Gastroesophageal sphincter (tissue), 4 donors: ENCODE results near the gene PDE10A. TPM values are rescaled to one million over a fixed set of nuclear protein-coding genes. Genes with fewer than 3 reads are reported as not detected.

Source experiments
- ATAC-seq: fragments of 150-250 bp; one replicate; pipeline ENCODE4 v1.9.1; 2016; ENCODE audit warnings: mild to moderate bottlenecking, moderate library complexity
- H3K27ac ChIP-seq, 4 donors: fragments of 200-600 bp; sonication (generic) in 3 of 4; 1 replicate in 3 of 4; 2 replicates in 1 of 4; pipeline ENCODE4 v1.5.1; 2016 to 2019
- H3K27me3 ChIP-seq: fragments of 200-600 bp; sonication (generic); one replicate; pipeline ENCODE4 v1.5.1; 2019
- H3K36me3 ChIP-seq, 2 donors: fragments of 200-600 bp; sonication (generic); one replicate each; pipeline ENCODE4 v1.5.1; 2019; ENCODE audit warnings: control low read depth in 1 of 2
- H3K4me1 ChIP-seq, 3 donors: fragments of 200-600 bp; sonication (generic); 1 replicate in 2 of 3; 2 replicates in 1 of 3; pipeline ENCODE4 v1.5.1; 2016 to 2019; ENCODE audit warnings: control low read depth in 2 of 3
- H3K4me3 ChIP-seq, 2 donors: fragments of 200-600 bp; sonication (generic); one replicate each; pipeline ENCODE4 v1.5.1; 2019; ENCODE audit warnings: mild to moderate bottlenecking in 1 of 2, moderate library complexity in 1 of 2
- H3K9me3 ChIP-seq, 3 donors: fragments of 200-600 bp; sonication (generic); one replicate each; pipeline ENCODE4 v1.5.1; 2017 to 2019; ENCODE audit warnings: control low read depth in 2 of 3
- CTCF ChIP-seq, 4 experiments: fragments of 200-600 bp in 2 of 4; fragments of 450-650 bp in 2 of 4; sonication (generic) in 1 of 4; IDR thresholded peaks; one replicate each; pipeline ENCODE4 v1.5.1; 2017 to 2019; ENCODE audit warnings: antibody characterized with exemption in 4 of 4, mild to moderate bottlenecking in 2 of 4, moderate library complexity in 2 of 4
- EP300 ChIP-seq: sonication (generic); formaldehyde crosslinking; IDR thresholded peaks from one replicate; pipeline ENCODE4 v1.6.1; 2017; ENCODE audit warnings: antibody characterized with exemption, mild to moderate bottlenecking
- POLR2A ChIP-seq, 2 donors: fragments of 450-650 bp; IDR thresholded peaks; one replicate each; pipeline ENCODE4 v1.6.1; 2017; ENCODE audit warnings: antibody characterized with exemption in 2 of 2, mild to moderate bottlenecking in 2 of 2, moderate library complexity in 1 of 2
- POLR2AphosphoS5 ChIP-seq: sonication (generic); formaldehyde crosslinking; IDR thresholded peaks from one replicate; pipeline ENCODE4 v1.6.1; 2017; ENCODE audit warnings: antibody characterized with exemption
- WGBS, 2 donors: methylation state at CpG; one replicate each; pipeline ENCODE4 v1.1.5; 2018; ENCODE audit warnings: low coverage in 1 of 2; 5-methylcytosine and 5-hydroxymethylcytosine counted together
- total RNA-seq, 4 donors: library from RNA; depleted of rRNA; stranded (reverse); fragments of >200 nt; gene quantifications; one replicate each; pipeline ENCODE4 v1.1.0, GENCODE V29; 2016

PDE10A gene
- total RNA-seq, 4 donors from 2014 or later: 2.5 to 12.1 (median 4.0) TPM

GRCh38 chr6:165486183-165487137 is 176.6 kb downstream of the PDE10A start:
- TF ChIP-seq POLR2AphosphoS5: no peak
- no peak for TF ChIP-seq EP300
- TF ChIP-seq CTCF (IDR thresholded peaks at IDR 0.05): no peak
- no peak for TF ChIP-seq POLR2A (IDR thresholded peaks at IDR 0.05)
- no peak for ATAC-seq
- Histone ChIP-seq H3K9me3 (peaks cover 0 to 3% (median 0%) of the 10 kb centered on the region in 3 donors), H3K27ac (no peak overlapping the region), H3K36me3 (no peaks in the 10 kb centered on the region), H3K27me3 (no peaks in the 10 kb centered on the region), H3K4me1 (no peaks in the 10 kb centered on the region), H3K4me3 (no peak overlapping the region)
- WGBS, 2 donors: 62 to 70% methylated on average over 7 to 19 of the region's 22 CpGs

- TF ChIP-seq POLR2A (IDR thresholded peaks at IDR 0.05) (no peak), POLR2AphosphoS5 (no peak), CTCF (IDR thresholded peaks at IDR 0.05) (no peak), EP300 (no peak)
- no peak for ATAC-seq
- H3K27me3 ChIP-seq: no peaks in the 10 kb centered on the region
- H3K36me3 ChIP-seq: no peaks in the 10 kb centered on the region
- H3K9me3 ChIP-seq: no peaks in the 10 kb centered on the region
- WGBS, 2 donors: 33 to 81% methylated on average over 3 to 12 of the region's 13 CpGs
- H3K4me1 ChIP-seq: no peaks in the 10 kb centered on the region
- H3K4me3 ChIP-seq: no peak overlapping the region
- H3K27ac ChIP-seq: no peak overlapping the region
Measured at GRCh38 chr6:165484178-165484889, 178.7 kb downstream of the PDE10A start.

DNA sequence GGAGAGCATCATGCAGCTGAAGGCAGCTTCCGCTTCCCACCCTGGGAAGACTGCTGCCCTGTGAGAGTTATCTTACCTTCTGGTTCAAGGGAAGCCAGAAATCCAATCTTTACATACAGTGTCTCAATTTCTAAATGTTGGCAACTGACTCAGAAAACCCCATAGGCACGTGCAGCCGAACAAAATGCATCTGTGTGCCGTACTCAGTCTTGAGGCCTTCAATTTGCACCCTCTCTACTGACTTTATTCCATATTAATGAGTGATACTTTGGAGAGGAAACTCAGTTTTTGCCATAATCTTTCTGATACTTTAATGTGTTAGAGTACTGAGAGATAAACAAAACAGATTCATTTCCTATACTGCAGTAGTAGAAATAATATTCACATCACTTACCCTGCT is 181.1 kb downstream of the PDE10A start:
- Histone ChIP-seq H3K27ac (no peak overlapping the region), H3K27me3 (no peaks in the 10 kb centered on the region), H3K4me3 (no peak overlapping the region), H3K36me3 (no peaks in the 10 kb centered on the region), H3K4me1 (no peaks in the 10 kb centered on the region), H3K9me3 (no peaks in the 10 kb centered on the region)
- no peak for TF ChIP-seq CTCF (IDR thresholded peaks at IDR 0.05)
- no peak for TF ChIP-seq POLR2AphosphoS5
- no peak for TF ChIP-seq POLR2A (IDR thresholded peaks at IDR 0.05)
- WGBS, 2 donors: 81 to 84% methylated on average over 3 to 4 of the region's 4 CpGs
- no peak for ATAC-seq

DNA sequence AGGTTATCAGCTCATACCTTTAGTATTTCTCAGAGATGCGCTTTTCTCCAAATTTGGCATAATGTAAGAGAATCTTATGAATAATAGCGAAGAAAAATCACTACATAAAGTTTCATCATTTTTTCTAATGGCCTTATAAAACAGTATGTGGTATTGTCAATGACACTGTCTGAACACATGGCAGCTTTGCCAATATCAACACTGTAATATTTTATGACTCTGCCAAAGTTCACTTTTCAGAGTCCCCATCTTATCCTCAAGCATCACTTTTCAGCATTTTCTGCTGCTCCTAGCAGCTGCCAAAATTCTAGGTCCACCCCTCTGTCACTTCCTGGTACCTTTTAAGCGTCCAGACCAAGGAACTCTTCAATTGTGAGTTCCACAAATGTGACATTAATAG is 182.1 kb downstream of the PDE10A start:
- Histone ChIP-seq H3K9me3 (no peaks in the 10 kb centered on the region), H3K36me3 (no peaks in the 10 kb centered on the region), H3K27ac (no peak overlapping the region), H3K4me1 (no peaks in the 10 kb centered on the region), H3K4me3 (no peak overlapping the region), H3K27me3 (no peaks in the 10 kb centered on the region)
- WGBS, 2 donors: 89 to 94% methylated on average over 3 of the region's 3 CpGs
- no peak for ATAC-seq
- TF ChIP-seq POLR2AphosphoS5: no peak
- no peak for TF ChIP-seq EP300
- no peak for TF ChIP-seq CTCF (IDR thresholded peaks at IDR 0.05)
- TF ChIP-seq POLR2A (IDR thresholded peaks at IDR 0.05): no peak
